Neural crest cell (in vitro differentiated cells): ENCODE data around the gene PEX7. TPM values are rescaled to one million over a fixed set of nuclear protein-coding genes. Genes with fewer than 3 reads are reported as not detected.
"Not testable (repeated sequence)": the region's sequence is repeated elsewhere in the genome, so short reads cannot be mapped to it uniquely, and the experiment has no call there.

ENCODE experiments used
- DNase-seq: peaks from one replicate; pipeline ENCODE4 v3.0.0; 2021; ENCODE audit warnings: low read depth, mixed read lengths, low spot score
- H3K27ac Mint-ChIP-seq: one replicate; pipeline ENCODE4 v1.8.0; 2021; ENCODE audit warnings: mild to moderate bottlenecking, mixed read lengths; ENCODE audit not compliant: unreplicated experiment
- H3K27me3 Mint-ChIP-seq: 2 replicates; pipeline ENCODE4 v1.8.0; 2021; ENCODE audit warnings: low read depth, mild to moderate bottlenecking, mixed read lengths
- H3K36me3 Mint-ChIP-seq: 2 replicates; pipeline ENCODE4 v1.8.0; 2021; ENCODE audit warnings: low read depth, mild to moderate bottlenecking, mixed read lengths
- H3K4me1 Mint-ChIP-seq: 2 replicates; pipeline ENCODE4 v1.8.0; 2021; ENCODE audit warnings: mixed read lengths
- H3K4me3 Mint-ChIP-seq: one replicate; pipeline ENCODE4 v1.8.0; 2021; ENCODE audit warnings: mild to moderate bottlenecking, mixed read lengths
- H3K9me3 Mint-ChIP-seq: 2 replicates; pipeline ENCODE4 v1.8.0; 2021; ENCODE audit warnings: mixed read lengths
- CTCF ChIP-seq: fragments of 200-600 bp; sonication (generic); conservative IDR thresholded peaks from 2 replicates; pipeline ENCODE4 v1.5.0; 2021; ENCODE audit warnings: antibody characterized with exemption, mild to moderate bottlenecking
- total RNA-seq: library from RNA; stranded (reverse); gene quantifications from 2 replicates; pipeline ENCODE4 v1.2.1, GENCODE V29; 2021

PEX7 gene
- total RNA-seq, 1 donor from 2014 or later = 5.3 TPM

DNA sequence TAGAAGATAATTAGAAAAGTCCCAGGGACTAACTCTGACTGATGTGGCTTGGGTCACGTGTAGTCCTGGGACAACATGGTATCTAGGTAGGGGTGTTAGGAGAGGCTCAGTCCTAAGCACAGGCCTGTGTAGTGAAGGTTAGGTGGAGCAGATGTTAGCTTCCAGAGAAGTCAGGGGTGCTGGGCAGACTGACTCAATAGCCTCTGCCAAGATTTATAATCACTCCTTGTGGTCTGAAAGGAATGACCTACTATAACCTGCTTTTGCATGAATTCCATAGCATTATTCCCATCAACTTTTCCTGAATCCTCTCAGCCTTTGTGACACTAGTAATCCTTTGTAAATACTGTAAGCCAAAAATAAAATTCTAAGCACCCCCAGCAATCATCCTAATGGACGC, 10.2 kb upstream of the PEX7 start:
- no peak for TF ChIP-seq CTCF
- H3K36me3 Mint-ChIP-seq = no peaks in the 10 kb centered on the region
- no peak overlapping the region for H3K27ac Mint-ChIP-seq
- no peak overlapping the region for H3K4me3 Mint-ChIP-seq
- no peaks in the 10 kb centered on the region for H3K4me1 Mint-ChIP-seq
- peaks cover 4% of the 10 kb centered on the region for H3K9me3 Mint-ChIP-seq
- no peak for DNase-seq
- H3K27me3 Mint-ChIP-seq = peaks cover 10% of the 10 kb centered on the region

GRCh38 chr6:136815608-136816007, 6.8 kb upstream of the PEX7 start:
- H3K9me3 Mint-ChIP-seq, H3K4me3 Mint-ChIP-seq, H3K36me3 Mint-ChIP-seq, DNase-seq, H3K4me1 Mint-ChIP-seq, H3K27ac Mint-ChIP-seq: not testable (repeated sequence)
- peaks cover 25% of the 10 kb centered on the region for H3K27me3 Mint-ChIP-seq

DNA sequence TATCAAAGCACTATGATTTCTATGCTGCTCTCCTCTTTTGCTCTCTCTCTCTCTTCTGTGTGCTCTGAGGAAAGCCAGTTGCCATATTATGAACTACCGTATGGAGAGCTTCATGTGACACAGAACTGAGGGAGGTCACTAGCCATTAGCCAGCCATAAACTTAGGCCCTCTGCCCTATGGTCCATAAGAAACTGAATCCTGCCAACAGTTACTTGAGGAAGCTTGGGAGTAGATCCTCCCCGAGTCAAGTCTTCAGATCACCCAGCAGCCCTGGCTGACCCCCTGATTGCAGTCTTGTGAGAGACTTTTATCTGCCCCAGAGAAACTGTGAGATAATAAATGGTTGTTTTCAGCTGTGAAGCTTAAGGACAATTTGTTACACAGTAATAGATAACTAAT, 5.7 kb upstream of the PEX7 start:
- Mint-ChIP-seq H3K9me3 (peaks cover 4% of the 10 kb centered on the region), H3K4me3 (no peak overlapping the region), H3K4me1 (no peaks in the 10 kb centered on the region), H3K27ac (no peak overlapping the region), H3K36me3 (no peaks in the 10 kb centered on the region), H3K27me3 (peaks cover 26% of the 10 kb centered on the region)
- no peak for DNase-seq
- TF ChIP-seq CTCF = no peak

DNA sequence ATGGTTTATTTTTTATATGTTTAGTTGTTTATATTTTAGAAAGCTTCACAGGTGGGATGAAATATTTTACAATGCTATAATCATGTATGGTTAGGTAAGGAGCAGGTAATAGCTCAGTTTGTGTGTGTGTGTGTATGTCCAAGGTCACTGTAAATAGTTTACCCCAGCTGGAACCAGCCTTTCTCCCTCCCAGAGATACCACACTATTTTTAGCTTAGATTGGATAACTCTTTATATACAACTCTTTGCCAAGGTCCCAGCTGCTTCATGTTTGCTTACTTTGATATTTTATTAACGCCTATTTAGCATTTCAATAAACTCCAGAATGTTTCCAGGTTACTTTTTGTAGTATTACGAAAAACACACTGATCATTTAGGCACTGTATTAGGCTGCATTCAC, 1.8 kb upstream of the PEX7 start:
- Mint-ChIP-seq H3K4me3 (peak overlapping the region; percentile 66), H3K36me3 (no peaks in the 10 kb centered on the region), H3K27ac (no peak overlapping the region), H3K9me3 (peaks cover 4% of the 10 kb centered on the region), H3K27me3 (peaks cover 23% of the 10 kb centered on the region), H3K4me1 (peaks cover 8% of the 10 kb centered on the region)
- no peak for DNase-seq
- TF ChIP-seq CTCF = no peak

DNA sequence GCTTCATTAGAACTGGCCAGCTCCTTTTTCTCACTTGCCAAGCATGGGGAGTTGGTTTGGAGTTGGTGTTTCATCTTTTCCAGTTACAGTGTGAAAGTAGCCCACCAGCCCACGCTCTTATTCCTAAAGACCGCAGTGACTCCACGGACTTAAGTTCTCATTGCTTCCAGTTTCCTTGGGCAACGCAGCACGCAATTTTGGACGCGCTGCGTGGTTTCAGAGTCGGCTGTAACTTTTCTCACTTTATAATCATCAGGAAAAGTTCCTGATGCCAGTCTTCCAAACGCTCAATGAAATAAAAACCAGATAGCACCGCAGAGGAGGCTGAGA, 381 bp upstream of the PEX7 start:
- DNase-seq = no peak
- Mint-ChIP-seq H3K27me3 (peaks cover 18% of the 10 kb centered on the region), H3K4me1 (peaks cover 8% of the 10 kb centered on the region), H3K4me3 (peak overlapping the region; percentile 90), H3K27ac (peak overlapping the region; percentile 80), H3K36me3 (peaks cover 11% of the 10 kb centered on the region), H3K9me3 (no peaks in the 10 kb centered on the region)
- no peak for TF ChIP-seq CTCF

- Mint-ChIP-seq H3K4me1 (peaks cover 8% of the 10 kb centered on the region), H3K36me3 (peaks cover 11% of the 10 kb centered on the region), H3K27ac (peak overlapping the region; percentile 86), H3K9me3 (no peaks in the 10 kb centered on the region), H3K4me3 (peak overlapping the region; percentile 91), H3K27me3 (peaks cover 8% of the 10 kb centered on the region)
- no peak for TF ChIP-seq CTCF
- peak; percentile 5 for DNase-seq
These were observed 802 bp downstream of the PEX7 start for GRCh38 chr6:136823128-136823660.
